ENCODE measurements around the gene MAP3K14.
A peak's percentile ranks its signal among the peaks of the same experiment; 100 is the strongest.

Gene MAP3K14

DNA sequence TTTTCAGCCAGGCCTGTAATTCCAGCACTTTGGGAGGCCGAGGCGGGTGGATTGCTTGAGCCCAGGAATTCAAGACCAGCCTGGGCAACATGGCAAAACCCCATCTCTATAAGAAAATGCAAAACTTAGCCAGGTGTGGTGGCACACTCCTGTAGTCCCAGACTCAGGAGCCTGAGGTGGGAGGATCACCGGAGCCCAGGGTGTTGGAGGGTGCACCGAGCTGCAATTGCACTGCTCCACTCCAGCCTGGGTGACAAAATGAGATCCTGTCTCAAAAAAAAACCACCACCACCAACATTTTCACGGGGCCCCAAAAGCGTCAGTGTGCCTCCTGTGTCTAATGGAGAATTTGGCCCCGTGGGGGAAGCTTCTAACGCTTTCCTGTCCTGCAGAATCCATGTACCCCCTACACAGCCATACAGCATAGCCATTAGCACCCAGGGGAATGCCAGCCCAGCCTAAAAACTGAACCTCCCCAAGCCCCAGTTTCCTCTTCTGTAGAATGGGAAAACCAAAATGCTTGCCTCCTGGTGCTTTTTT lies 22.2 kb upstream of the MAP3K14 start:
- no peak for DNase-seq

- no peak for DNase-seq
Measured at GRCh38 chr17:45338023-45338781, 21.4 kb upstream of the MAP3K14 start.

DNA sequence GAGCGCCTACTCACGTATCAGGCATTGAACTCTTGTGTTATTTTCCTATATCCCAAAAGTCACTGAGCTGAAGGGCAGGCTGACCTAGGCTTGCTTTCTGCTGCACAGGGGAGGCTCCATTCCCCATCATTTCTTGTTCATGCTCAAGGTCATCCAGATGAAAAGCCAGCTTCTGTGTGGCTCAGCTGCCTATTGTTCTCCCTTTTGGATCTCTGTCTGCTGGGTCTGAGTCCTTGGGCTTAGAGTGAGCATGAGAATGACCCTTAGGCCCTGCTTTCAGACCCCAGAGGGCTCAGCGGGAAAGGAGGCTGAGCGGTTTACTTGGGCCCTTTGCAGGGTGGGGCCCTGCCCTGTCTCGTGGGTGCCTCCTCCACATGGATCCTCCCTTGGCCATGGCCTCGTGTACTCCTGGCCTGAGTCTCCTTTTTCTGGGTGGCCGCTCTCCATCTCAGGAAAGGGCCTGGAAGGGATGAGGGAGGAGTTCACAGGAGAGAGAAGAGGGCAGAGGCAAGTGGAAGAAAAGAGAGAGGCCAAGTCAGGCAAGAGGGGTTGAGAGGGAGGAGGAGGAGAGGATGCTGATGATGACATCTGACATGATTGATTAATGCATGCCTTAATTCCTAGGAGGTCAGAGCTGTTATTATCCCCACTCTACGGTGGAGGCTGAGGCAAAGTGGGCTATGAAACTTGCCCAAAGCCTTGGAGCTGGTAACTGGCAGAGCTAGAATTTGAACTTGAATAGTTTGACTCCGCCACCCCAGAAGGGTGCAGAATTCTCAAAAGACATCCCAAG lies 19.8 kb upstream of the MAP3K14 start:
- no peak for DNase-seq

DNA sequence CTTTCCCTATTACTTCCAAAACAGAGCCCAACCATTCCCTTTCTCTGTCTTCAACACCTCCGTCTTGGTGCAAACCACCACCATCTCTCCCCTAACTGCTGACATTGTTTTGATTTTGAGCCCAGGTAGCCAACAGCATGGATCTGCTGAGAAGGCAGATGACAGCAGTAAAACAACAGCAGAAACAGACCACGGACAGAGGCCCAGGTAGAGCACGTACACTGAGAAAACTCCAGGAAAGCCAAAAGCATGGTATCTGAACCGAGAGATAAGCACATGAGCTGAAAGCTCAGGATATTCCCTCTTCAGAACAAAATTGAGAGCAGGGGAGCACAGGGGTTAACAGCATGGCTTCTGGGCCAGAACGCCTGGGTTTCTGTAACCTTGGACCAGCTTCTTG lies 18.9 kb upstream of the MAP3K14 start:
- no peak for DNase-seq

DNA sequence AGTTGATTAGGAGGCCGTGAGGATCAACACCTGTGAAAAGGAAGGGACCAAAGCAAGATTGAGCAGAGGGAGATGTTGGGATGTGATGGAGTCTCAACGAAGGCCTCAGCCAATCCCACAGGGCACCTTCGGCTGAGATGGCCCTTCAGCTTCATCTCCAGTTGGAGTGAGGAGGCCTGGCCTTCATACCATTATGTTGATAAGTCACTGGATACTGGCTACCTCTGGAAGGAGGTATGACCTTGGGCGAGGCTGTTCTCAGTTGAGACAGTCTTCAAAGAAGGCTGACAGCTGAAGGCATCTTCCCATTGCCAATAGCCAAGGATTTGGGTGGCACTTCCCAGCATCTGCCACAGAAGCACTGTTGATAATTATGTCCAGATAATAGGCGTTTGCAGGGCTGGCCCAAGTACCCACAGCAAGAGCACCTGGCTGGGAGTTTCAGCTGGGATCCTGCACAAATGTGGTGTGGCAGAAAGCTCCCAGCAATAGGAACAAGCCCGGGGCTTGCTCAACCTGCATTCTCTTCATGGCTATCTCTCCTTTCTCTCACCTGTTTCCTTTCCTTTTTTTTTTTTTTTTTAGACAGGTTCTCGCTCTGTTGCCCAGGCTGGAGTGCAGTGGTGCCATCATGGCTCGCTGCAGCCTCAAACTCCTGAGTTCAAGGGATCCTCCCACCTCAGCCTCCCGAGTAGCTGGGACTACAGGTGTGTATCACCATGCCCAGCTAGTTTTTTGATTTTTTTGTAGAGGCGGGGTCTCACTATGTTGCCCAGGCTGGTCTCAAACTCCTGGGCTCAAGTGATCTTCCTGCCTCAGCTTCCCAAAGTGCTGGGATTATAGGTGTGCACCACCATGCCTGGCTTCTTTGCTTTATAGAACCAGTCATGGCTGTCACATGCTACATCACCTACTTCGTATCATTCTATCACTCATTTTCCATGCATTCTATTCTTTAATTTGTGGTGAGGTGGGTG lies 18.2 kb upstream of the MAP3K14 start:
- no peak for DNase-seq

DNA sequence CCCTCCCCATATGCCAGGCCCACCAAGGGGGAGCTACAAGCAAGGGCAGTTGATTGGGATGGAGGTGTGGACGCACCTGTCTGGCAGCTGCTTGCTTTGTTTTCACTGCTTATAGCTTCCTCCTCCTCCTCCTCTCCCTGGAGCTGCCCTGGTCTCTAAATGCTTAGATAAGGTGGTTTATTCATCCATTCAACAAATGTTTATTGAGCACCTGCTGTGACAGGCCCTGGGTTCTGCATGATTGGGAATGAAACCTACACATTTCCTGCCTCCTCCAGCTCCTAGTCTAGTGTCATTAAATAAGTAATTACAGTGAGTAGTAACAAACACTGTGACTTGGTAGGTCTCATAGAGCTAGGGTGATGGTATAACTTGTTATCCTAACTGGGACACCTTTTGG lies 17.4 kb upstream of the MAP3K14 start:
- no peak for DNase-seq

DNA sequence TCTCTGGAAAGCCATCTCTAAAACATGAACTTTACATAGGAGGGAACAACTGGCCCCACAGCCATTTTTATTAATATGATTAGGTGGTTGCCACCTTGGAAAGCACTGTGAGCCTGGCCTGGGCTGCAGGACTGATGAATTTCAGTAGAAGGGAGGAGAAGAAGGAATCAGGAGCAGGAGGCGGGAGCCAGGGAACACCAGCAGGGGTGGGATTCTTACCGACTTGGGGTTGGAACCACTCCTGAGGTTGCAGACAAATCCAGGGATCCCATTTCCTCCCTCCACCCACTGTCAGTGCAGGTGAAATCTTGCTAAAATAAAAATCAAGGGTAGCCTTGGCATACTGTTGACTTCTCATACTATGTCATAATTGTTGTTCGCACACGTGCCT lies 16.9 kb upstream of the MAP3K14 start:
- DNase-seq, result no peak

DNA sequence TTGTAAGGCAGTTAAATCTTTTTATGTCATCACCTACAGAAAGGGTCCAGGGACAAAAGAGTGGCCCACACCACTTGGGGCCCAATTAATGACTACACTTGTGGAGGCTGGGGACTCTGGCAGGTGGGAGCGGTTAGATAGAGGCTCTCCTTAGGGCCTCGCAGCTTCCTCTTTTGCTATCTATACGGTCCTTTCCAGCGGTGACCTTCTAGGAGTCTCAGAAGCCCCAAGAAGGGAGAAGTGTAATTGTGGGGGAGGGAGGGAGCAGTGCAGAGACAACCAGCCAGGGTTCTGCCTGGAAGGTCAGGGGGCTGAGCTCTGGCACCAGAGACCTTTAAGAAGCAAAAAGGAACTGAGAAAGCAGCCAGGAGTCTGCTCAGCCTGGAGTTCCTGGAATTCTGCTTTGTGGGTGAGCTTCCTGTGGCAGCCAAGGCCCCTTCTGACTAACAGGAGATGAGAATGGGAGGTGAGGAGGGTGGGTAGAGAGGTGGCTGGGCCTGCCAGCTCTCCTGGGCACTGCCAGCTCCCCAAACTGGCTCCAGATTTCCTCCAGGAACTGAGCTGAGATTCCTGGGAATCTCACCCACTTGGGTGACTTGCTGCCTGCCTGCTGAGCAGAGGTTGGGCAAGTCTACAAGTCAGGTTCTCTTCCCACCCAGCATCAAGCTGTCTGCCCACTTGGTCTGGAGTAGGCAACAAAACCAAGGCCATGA lies 16.3 kb upstream of the MAP3K14 start:
- no peak for DNase-seq

GRCh38 chr17:45332505-45332904 lies 15.7 kb upstream of the MAP3K14 start:
- no peak for DNase-seq

- no peak for DNase-seq
Measured at GRCh38 chr17:45326626-45327025, 9.8 kb upstream of the MAP3K14 start.

DNA sequence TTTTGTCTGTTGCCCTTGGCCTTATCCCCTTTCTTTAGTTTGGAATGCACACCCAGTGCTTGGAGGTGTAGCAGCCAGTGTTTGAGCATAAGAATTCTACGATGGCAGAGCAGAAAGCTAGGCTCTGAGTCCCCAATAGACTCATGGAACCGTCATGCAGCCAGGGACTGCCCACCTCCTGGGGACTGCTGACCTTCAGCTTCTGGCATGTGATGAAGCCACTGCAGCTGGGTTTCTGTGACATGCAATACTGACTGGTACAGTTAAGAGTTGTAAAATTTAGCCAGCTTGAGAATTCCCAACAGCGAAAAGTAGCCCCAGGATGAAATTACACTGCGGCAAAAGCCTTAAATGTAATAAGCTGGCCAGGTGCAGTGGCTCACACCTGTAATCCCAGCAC lies 9.0 kb upstream of the MAP3K14 start:
- DNase-seq, result no peak

- no peak for DNase-seq
Measured at GRCh38 chr17:45324336-45324735, 7.5 kb upstream of the MAP3K14 start.

- DNase-seq, result no peak
Measured at GRCh38 chr17:45322168-45322567, 5.3 kb upstream of the MAP3K14 start.

- DNase-seq, result no peak
Measured at GRCh38 chr17:45320931-45321461, 4.2 kb upstream of the MAP3K14 start.

GRCh38 chr17:45320349-45320930 lies 3.6 kb upstream of the MAP3K14 start:
- DNase-seq, result no peak

DNA sequence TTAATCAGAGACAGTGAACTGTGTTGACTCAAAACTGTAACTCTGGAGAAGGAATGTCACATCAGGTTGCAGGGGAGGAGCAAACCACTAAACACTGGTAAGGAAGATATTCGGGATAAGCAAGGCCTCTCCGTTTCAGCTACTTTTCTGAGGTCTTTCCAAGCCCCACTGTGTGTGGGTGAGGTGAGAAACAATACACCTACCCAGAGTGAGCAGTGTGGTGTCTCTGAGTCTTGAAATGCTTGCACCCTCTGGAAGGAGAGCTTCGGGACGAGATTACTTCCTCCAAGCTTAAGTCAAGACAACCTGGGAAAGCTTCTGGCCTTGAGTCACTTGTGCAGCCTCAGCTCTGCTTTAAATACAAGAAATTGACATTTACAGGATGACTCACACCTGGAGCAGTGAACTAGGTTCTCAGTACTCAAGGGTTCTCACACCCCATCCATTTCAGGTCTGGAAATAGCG lies 2.5 kb upstream of the MAP3K14 start:
- DNase-seq, result no peak

DNA sequence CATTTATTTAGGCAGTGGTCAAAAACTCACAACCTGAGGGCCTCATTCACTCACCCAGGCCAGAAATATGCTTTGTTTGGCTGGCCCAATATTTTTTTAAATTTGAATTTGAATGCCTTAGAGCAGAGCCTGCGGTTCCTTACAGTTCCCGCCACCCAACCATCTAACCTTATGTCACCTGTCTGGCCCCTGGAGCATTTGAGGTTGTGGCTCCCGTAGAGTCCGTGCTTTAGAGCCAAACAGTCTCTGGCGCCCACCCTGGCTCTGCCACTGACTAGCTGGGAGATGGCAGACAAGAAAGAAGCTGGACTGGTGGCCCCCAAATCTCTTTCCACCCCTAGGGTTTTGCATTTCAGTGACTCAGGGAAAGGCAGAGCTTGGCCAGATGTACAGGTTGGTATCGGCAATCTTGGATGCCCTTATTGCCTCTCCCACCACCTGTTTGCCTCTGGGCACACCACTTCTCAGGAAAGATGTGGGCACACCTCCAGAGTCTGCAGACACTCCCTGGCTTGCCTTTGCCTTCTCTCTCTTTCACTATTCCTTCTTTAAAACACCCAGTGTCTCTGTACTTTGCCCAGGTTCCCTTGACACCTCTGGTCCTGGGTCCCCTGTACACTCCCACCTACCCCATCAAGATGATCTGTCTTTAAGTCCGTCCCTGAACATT lies 1.9 kb upstream of the MAP3K14 start:
- DNase-seq, result no peak

GRCh38 chr17:45317111-45317928 lies 500 bp upstream of the MAP3K14 start:
- peak; percentile 100 for DNase-seq

GRCh38 chr17:45315648-45316433 lies 979 bp downstream of the MAP3K14 start:
- DNase-seq, result peak; percentile 10
